ENCODE results near the gene GDF10.

The GDF10 gene

DNA sequence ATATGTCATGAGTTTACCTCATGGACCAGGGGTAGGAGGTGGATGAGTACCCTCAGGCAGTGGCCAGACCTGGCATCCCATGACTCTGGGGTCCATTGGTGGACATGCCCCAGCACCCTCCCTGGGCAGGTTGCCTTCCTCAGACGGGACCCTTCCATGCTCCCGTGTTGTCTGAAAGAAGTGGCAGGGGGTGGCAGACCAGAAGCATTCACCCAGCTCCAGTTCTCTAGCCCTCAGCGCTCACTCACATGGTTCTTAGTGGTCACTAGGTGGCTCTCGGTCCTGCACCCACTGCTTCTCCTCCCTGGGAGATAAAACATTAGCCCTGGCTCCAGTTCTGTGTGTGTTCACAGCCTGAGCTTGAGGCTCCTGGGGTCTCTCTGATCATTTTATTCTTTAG lies 54.2 kb downstream of the GDF10 start:
- TF ChIP-seq, protein P1, sequence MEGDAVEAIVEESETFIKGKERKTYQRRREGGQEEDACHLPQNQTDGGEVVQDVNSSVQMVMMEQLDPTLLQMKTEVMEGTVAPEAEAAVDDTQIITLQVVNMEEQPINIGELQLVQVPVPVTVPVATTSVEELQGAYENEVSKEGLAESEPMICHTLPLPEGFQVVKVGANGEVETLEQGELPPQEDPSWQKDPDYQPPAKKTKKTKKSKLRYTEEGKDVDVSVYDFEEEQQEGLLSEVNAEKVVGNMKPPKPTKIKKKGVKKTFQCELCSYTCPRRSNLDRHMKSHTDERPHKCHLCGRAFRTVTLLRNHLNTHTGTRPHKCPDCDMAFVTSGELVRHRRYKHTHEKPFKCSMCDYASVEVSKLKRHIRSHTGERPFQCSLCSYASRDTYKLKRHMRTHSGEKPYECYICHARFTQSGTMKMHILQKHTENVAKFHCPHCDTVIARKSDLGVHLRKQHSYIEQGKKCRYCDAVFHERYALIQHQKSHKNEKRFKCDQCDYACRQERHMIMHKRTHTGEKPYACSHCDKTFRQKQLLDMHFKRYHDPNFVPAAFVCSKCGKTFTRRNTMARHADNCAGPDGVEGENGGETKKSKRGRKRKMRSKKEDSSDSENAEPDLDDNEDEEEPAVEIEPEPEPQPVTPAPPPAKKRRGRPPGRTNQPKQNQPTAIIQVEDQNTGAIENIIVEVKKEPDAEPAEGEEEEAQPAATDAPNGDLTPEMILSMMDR (IDR thresholded peaks at IDR 0.05; ENCODE audit: low read depth, low read length, missing control alignments), result no peak
- H3K4me3 ChIP-seq (ENCODE audit: low read depth, low read length), result no peak overlapping the region
- DNase-seq (ENCODE audit: low read depth), result no peak

DNA sequence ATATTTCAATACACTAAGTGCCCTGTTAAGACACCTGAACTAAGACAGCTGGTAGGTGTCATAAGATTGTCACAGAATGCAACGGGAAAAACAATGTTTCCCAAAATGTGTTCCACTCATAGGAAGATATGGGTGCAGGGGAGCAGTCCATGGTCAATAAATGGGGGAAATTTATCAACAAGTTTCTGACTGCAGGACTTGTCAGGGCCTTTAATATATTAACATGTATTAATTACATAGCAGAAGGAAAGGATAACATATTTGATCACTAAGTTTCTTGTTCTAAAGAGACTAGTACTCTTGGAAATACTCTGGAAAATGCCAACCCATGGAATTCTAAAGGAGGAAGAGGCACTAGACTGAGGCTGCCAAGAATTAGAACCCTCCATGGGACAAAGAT lies 54.9 kb downstream of the GDF10 start:
- H3K4me3 ChIP-seq (ENCODE audit: low read depth, low read length), result no peak overlapping the region
- no peak for DNase-seq (ENCODE audit: low read depth)
- TF ChIP-seq, protein P1 (IDR thresholded peaks at IDR 0.05; ENCODE audit: low read depth, low read length, missing control alignments), result no peak

DNA sequence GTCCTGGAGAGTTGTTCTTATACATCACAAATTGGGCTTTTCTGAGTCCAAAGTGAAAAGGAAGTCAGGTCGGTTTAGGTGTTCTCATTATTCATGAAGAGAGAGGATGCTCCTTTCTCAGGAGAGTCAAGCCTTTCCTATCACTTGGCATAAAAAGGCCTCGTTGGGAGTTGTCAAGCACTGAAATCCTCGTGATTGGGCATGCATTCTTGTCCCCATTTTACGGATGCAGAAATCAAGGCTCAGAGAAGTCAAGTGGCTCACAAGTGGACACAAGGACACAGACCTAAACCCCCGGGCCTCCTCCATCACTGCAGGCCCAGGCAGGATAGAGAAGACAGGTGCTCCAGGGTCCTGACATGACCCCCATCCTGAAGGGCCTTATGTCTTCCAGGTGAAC lies 56.7 kb downstream of the GDF10 start:
- H3K4me3 ChIP-seq (ENCODE audit: low read depth, low read length), result no peak overlapping the region
- DNase-seq (ENCODE audit: low read depth), result no peak
- TF ChIP-seq, protein P1 (IDR thresholded peaks at IDR 0.05; ENCODE audit: low read depth, low read length, missing control alignments), result no peak

DNA sequence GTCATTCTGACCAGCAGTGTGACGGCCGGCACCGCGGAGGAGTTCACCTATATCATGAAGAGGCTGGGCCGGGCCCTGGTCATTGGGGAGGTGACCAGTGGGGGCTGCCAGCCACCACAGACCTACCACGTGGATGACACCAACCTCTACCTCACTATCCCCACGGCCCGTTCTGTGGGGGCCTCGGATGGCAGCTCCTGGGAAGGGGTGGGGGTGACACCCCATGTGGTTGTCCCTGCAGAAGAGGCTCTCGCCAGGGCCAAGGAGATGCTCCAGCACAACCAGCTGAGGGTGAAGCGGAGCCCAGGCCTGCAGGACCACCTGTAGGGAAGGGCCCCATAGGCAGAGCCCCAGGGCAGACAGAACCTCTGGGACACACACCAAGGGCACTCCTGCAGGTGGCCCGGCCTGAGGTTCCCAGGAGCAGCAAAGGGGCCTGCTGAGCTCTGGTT lies 57.2 kb downstream of the GDF10 start:
- H3K4me3 ChIP-seq (ENCODE audit: low read depth, low read length), result no peak overlapping the region
- TF ChIP-seq, protein P1 (IDR thresholded peaks at IDR 0.05; ENCODE audit: low read depth, low read length, missing control alignments), result no peak
- DNase-seq (ENCODE audit: low read depth), result no peak

DNA sequence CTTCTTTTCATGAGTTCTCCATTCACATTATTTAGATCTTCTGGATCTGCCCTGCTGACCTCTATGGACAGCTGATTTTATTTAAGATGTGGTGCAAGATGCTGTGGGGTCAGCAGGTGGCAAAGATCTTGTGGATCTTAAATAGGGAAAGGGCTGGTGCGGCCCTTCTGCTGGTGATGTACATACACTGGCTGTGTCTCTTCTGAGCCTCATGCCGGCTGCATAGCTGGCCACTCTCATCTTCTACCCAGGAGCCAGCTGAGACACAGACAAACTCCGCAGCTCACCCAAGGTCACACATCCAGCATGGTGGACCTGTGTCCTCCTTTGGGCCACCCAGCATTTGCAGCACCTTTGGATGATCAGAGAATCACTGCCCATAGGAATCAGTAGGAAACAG lies 57.9 kb downstream of the GDF10 start:
- TF ChIP-seq, protein P1 (IDR thresholded peaks at IDR 0.05; ENCODE audit: low read depth, low read length, missing control alignments), result no peak
- H3K4me3 ChIP-seq (ENCODE audit: low read depth, low read length), result no peak overlapping the region
- DNase-seq (ENCODE audit: low read depth), result no peak

DNA sequence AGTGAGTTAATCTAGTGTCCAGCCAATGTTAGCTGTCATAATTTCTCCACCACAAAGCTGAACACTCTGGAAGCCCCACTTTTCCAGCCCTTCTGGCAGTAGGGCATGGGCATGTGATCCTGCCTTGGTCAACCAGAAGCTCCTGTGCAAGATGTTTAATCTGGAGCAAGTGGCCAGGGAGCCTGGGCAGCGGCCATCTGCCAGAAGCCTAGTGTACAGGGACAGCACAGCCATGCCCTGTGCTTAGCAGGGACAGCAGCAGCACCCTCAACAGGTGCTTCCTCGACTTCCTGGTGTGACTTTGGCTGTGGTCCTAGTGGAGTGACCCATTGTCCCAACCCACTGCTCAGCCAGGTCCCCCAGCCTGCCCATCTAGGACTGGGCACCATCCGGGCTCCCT lies 58.5 kb downstream of the GDF10 start:
- TF ChIP-seq, protein P1 (IDR thresholded peaks at IDR 0.05; ENCODE audit: low read depth, low read length, missing control alignments), result no peak
- H3K4me3 ChIP-seq (ENCODE audit: low read depth, low read length), result no peak overlapping the region
- DNase-seq (ENCODE audit: low read depth), result no peak

DNA sequence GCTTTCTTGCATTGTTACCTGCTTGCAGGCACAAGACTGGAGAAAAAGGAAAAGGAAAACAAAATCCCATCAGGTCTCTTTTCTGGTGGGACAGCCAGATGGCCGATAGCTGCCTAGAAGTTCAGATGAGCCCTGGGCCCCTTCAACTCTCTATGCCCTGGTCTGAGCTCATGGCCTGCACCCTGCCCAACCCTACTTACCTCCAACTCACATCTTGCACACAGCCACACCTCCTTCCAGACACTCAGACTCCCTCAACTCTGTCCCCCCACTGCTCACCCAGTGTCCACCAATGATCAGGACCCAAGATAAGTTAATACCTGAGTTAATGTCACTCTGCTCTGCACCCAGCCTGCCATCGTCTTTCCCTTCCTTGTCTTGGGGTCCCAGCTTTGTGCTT lies 59.1 kb downstream of the GDF10 start:
- H3K4me3 ChIP-seq (ENCODE audit: low read depth, low read length), result no peak overlapping the region
- DNase-seq (ENCODE audit: low read depth), result no peak
- TF ChIP-seq, protein P1 (IDR thresholded peaks at IDR 0.05; ENCODE audit: low read depth, low read length, missing control alignments), result no peak
